Measurements from ENCODE around the gene RBM8A. TPM values are rescaled to one million over a fixed set of nuclear protein-coding genes. Genes with fewer than 3 reads are reported as not detected.

Gene RBM8A
- polyA plus RNA-seq (ENCODE audit: insufficient read length in 3 of 3) = 100 to 1,000 TPM; 222 to 225 (median 225) TPM

- DNase-seq (ENCODE audit: low read depth in 3 of 3, low spot score in 2 of 3) = peak; percentile 94 to 99 (median 97)
Measured at GRCh38 chr1:145927063-145927886, at the start of gene RBM8A. TSS of gene RBM8A (minus strand) at chr1:145927484. CDS start at chr1:145927426, 58 bp downstream.

GRCh38 chr1:145977016-145977415 is 49.7 kb upstream of the RBM8A start:
- no peak for DNase-seq (ENCODE audit: low read depth in 3 of 3, low spot score in 2 of 3)

- no peak for DNase-seq (ENCODE audit: low read depth in 3 of 3, low spot score in 2 of 3)
Measured at GRCh38 chr1:145975216-145975615, 47.9 kb upstream of the RBM8A start.

- DNase-seq (ENCODE audit: low read depth in 3 of 3, low spot score in 2 of 3) = no peak
Measured at GRCh38 chr1:145974721-145975120, 47.4 kb upstream of the RBM8A start.

- no peak for DNase-seq (ENCODE audit: low read depth in 3 of 3, low spot score in 2 of 3)
Measured at GRCh38 chr1:145972580-145972979, 45.3 kb upstream of the RBM8A start.

GRCh38 chr1:145967288-145967687 is 40.0 kb upstream of the RBM8A start:
- no peak for DNase-seq (ENCODE audit: low read depth in 3 of 3, low spot score in 2 of 3)

GRCh38 chr1:145965119-145965744 is 37.9 kb upstream of the RBM8A start:
- DNase-seq (ENCODE audit: low read depth in 3 of 3, low spot score in 2 of 3) = no peak

- DNase-seq (ENCODE audit: low read depth in 3 of 3, low spot score in 2 of 3) = peak; percentile 87 to 94 (median 92)
Measured at GRCh38 chr1:145964328-145965118, 37.2 kb upstream of the RBM8A start, which contains the start of the genes ANKRD34A and POLR3GL. TSS of gene ANKRD34A (minus strand) at chr1:145964575. CDS start at chr1:145961759, 2,816 bp downstream. TSS of gene POLR3GL (plus strand) at chr1:145964690. CDS start at chr1:145974866, 10,176 bp downstream.

- no peak for DNase-seq (ENCODE audit: low read depth in 3 of 3, low spot score in 2 of 3)
Measured at GRCh38 chr1:145963265-145964019, 36.2 kb upstream of the RBM8A start.

- DNase-seq (ENCODE audit: low read depth in 3 of 3, low spot score in 2 of 3) = no peak
Measured at GRCh38 chr1:145962157-145963102, 35.1 kb upstream of the RBM8A start.

- DNase-seq (ENCODE audit: low read depth in 3 of 3, low spot score in 2 of 3) = no peak
Measured at GRCh38 chr1:145961425-145962156, 34.3 kb upstream of the RBM8A start.

- no peak for DNase-seq (ENCODE audit: low read depth in 3 of 3, low spot score in 2 of 3)
Measured at GRCh38 chr1:145961109-145961424, 33.8 kb upstream of the RBM8A start.

GRCh38 chr1:145960468-145961108 is 33.3 kb upstream of the RBM8A start:
- DNase-seq (ENCODE audit: low read depth in 3 of 3, low spot score in 2 of 3) = peak; percentile 74 to 76 (median 74)

GRCh38 chr1:145959957-145960467 is 32.7 kb upstream of the RBM8A start:
- no peak for DNase-seq (ENCODE audit: low read depth in 3 of 3, low spot score in 2 of 3)

- DNase-seq (ENCODE audit: low read depth in 3 of 3, low spot score in 2 of 3) = no peak
Measured at GRCh38 chr1:145959333-145959732, 32.0 kb upstream of the RBM8A start.

- no peak for DNase-seq (ENCODE audit: low read depth in 3 of 3, low spot score in 2 of 3)
Measured at GRCh38 chr1:145958734-145959133, 31.4 kb upstream of the RBM8A start.

- peak; percentile 85 to 94 (median 91) for DNase-seq (ENCODE audit: low read depth in 3 of 3, low spot score in 2 of 3)
Measured at GRCh38 chr1:145957443-145958319, 30.4 kb upstream of the RBM8A start, which contains the start of gene LIX1L. TSS of gene LIX1L (minus strand) at chr1:145958017. CDS start at chr1:145957927, 90 bp downstream.

Measured in right renal cortex interstitium (tissue), 3 donors.